ENCODE results near the gene PPT2. TPM values are rescaled to one million over a fixed set of nuclear protein-coding genes. Genes with fewer than 3 reads are reported as not detected.

PPT2 gene
- total and polyA plus RNA-seq, 2 experiments from 2014 or later = 8.9 to 20.6 TPM

- TF ChIP-seq ZNF462 (CRISPR knock-in tag; IDR thresholded peaks at IDR 0.05) (no peak), ETS1 (IDR thresholded peaks at IDR 0.05) (no peak), EZH2 (IDR thresholded peaks at IDR 0.05; ENCODE audit: low read depth, unreplicated experiment) (no peak), ZNF331 (CRISPR knock-in tag; IDR thresholded peaks at IDR 0.05; ENCODE audit: low read depth) (no peak), STAT1 (IDR thresholded peaks at IDR 0.05; ENCODE audit: unreplicated experiment) (no peak)
Measured at GRCh38 chr6:32107406-32107805, 46.5 kb upstream of the PPT2 start (continued).

GRCh38 chr6:32108094-32108627, 45.8 kb upstream of the PPT2 start:
- DNase-seq (ENCODE audit: low spot score) (peak; percentile 56), ATAC-seq (peak; percentile 49)
- peaks cover 2% of the 10 kb centered on the region; the same call in 1 of the 3 replicates for H3K9me3 Mint-ChIP-seq
- peak overlapping the region; percentile 45 for H3K4me3 Mint-ChIP-seq
- Histone ChIP-seq H3K27me3 (ENCODE audit: insufficient read depth) (peaks cover 8% of the 10 kb centered on the region; the same call in 1 of the 2 replicates), H3K4me3 (peak overlapping the region; percentile 41; the same call in 1 of the 2 replicates), H3K27ac (ENCODE audit: low read depth) (no peak overlapping the region), H3K4me1 (ENCODE audit: insufficient read depth) (peaks cover 13% of the 10 kb centered on the region; the same call in 1 of the 2 replicates), H4K20me1 (replicated peaks; ENCODE audit: insufficient read depth) (no peaks in the 10 kb centered on the region; the same call in none of the 2 replicates), H3K36me3 (ENCODE audit: insufficient read depth) (no peaks in the 10 kb centered on the region), H3K79me2 (replicated peaks; ENCODE audit: insufficient read depth) (no peaks in the 10 kb centered on the region), H3K9me2 (ENCODE audit: insufficient read depth) (no peaks in the 10 kb centered on the region; the same call in 1 of the 2 replicates), H3F3A (replicated peaks; ENCODE audit: low read depth) (no peaks in the 10 kb centered on the region), H3K4me2 (peak overlapping the region; percentile 68), H2AFZ (no peak overlapping the region)
- H3K27ac Mint-ChIP-seq = no peak overlapping the region
- peaks cover 21% of the 10 kb centered on the region for H3K4me1 Mint-ChIP-seq
- H3K27me3 Mint-ChIP-seq (ENCODE audit: insufficient read depth, low read depth, poor library complexity) = peaks cover 22% of the 10 kb centered on the region
- H3K36me3 Mint-ChIP-seq (ENCODE audit: low read depth) = no peaks in the 10 kb centered on the region; the same call in 2 of the 3 replicates
- TF ChIP-seq ZNF331 (CRISPR knock-in tag; IDR thresholded peaks at IDR 0.05; ENCODE audit: low read depth) (no peak), REST (IDR thresholded peaks at IDR 0.05; ENCODE audit: unreplicated experiment) (no peak), CREB1 (CRISPR knock-in tag; IDR thresholded peaks at IDR 0.05; ENCODE audit: low read depth) (no peak), POLR2AphosphoS5 (IDR thresholded peaks at IDR 0.05; ENCODE audit: low read depth) (no peak), EZH2 (IDR thresholded peaks at IDR 0.05; ENCODE audit: low read depth, unreplicated experiment) (no peak), ETS1 (IDR thresholded peaks at IDR 0.05) (no peak), JUNB (IDR thresholded peaks at IDR 0.05; ENCODE audit: unreplicated experiment) (no peak)

Data from GM23338 (cell line).